Activated CD4-positive, alpha-beta T cell treated with anti-CD3 and anti-CD28 coated beads, Interleukin-2, amount 50 U/mL, for 16 hours (primary cell): ENCODE data around the gene TBC1D8.

Experiments
- DNase-seq: peaks from one replicate; pipeline ENCODE4 v3.0.0-alpha.2; 2020

TBC1D8 gene

DNA sequence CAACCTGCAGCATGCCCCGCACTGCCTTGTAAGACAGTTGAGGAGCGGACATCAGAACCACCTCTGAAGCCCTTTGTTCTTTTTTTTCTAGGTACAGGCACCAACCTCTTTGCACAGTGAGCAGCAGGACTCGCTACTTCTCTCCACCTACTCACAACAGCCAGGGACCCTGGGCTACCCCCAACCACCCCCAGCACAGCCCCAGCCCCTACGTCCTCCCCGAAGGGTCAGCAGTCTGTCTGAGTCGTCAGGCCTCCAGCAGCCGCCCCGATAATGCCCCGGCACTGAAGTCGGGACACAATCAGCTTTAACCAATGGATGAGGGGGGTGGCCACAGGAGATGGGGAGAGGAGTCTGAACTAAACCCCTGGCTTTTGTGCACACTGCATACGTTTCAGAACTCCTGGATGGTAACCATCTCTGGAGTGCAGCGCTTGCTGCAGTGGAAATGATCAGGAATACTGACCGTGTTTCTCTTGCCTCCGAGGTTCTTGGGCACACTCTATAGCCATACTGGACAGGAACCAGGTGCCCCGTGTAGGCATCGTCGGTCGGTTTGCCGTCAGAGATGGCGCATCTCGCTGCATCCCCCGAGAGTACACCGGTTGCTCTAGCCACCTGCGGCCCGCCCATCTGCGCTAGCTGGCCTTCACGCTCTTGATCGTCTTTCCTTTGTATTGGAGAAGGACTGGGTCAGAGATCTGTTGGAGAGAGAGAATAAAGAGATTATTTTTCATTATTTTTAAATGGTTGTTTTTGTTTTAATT lies 155.7 kb downstream of the TBC1D8 start:
- DNase-seq, result no peak

- DNase-seq, result no peak
Measured at GRCh38 chr2:100993294-100993693, 157.9 kb downstream of the TBC1D8 start.

DNA sequence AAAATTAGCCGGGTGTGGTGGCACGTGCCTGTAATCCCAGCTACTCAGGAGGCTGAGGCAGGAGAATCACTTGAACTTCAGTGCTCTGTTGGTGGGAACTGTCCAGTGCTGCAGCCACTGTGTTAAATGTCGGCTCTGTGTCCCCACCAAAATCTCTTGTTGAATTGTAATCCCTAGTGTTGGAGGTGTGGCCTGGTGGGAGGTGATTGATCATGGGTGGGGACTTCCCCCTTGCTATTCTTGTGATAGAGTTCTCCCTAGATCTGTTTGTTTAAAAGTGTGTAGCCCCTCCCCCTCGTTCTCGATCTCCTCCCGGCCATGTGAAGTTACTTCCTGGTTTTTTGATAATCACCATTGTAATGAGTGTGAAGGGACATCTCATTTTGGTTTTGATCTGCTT lies 158.9 kb downstream of the TBC1D8 start:
- DNase-seq, result no peak

GRCh38 chr2:100991404-100991773 lies 159.8 kb downstream of the TBC1D8 start:
- DNase-seq, result no peak

GRCh38 chr2:100990650-100991403 lies 160.4 kb downstream of the TBC1D8 start:
- no peak for DNase-seq

GRCh38 chr2:100990166-100990565 lies 161.0 kb downstream of the TBC1D8 start:
- DNase-seq, result no peak

- DNase-seq, result no peak
Measured at GRCh38 chr2:100989666-100990065, 161.5 kb downstream of the TBC1D8 start.

DNA sequence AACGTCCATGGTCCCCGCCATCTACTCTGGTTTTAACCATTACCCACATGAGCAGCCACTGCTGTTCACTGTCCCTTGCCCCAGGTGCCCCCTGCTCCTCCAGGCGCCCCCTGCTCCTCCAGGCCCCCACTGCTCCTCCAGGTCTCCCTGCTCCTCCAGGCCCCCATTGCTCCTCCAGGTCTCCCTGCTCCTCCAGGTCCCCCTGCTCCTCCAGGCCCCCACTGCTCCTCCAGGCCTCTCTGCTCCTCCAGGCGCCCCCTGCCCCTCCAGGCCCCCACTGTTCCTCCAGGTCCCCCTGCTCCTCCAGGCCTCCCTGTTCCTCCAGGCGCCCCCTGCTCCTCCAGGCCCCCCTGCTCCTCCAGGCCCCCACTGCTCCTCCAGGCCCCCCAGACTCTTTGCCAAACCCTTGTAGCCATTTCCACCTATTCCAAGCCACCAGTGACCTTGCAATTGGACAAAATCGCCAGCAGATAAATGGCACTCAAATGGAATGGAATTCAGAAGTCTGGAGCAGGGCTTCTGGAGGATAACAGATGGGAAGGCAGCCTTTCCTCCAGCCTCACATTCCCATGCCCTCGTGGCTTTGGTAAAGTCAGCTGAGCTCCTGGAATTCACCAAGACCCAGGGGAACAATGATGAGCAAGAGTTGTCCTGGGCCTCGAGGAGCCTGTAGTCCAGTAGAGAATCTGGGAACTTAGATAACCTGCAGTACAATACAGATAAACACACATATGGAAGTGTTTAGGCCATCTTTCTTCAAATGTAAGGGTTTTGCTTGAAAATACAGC lies 162.4 kb downstream of the TBC1D8 start:
- DNase-seq, result no peak

DNA sequence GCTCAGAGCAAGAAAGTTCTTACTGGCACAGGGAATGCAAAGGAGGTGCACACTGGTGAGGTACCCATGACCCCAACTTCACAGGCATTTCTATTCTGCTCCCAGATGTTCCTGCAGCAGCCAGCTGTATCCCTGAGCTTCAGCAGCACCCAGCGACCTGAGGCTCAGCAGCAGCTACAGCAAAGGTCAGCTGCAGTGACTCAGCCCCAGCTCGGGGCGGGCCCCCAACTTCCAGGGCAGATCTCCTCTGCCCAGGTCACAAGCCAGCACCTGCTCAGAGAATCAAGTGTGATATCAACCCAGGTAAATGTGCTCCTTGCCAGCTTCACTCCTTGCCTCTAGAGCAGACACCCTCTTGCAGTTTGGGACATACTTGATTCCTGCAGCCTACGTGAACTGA lies 163.2 kb downstream of the TBC1D8 start:
- DNase-seq, result no peak

DNA sequence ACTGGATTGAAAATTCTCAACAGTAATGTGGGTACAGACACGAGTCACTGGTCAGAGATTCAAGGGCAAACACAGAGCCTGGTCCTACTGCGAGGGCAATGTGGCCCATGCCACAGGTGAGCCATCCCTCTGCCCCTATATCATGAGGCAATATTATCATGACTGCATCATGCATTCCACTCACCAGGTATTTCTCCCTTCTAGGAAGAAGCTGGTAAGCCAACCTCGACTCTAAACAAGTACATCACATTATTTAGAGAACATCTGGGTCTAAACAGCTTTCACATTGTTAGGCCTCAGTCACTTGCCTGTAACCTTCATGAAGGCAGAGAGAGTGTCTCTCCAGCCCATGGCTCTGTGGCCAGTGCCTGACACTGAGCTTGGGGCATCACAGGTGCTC lies 163.6 kb downstream of the TBC1D8 start:
- DNase-seq, result no peak

- DNase-seq, result no peak
Measured at GRCh38 chr2:100986157-100986556, 165.0 kb downstream of the TBC1D8 start.

DNA sequence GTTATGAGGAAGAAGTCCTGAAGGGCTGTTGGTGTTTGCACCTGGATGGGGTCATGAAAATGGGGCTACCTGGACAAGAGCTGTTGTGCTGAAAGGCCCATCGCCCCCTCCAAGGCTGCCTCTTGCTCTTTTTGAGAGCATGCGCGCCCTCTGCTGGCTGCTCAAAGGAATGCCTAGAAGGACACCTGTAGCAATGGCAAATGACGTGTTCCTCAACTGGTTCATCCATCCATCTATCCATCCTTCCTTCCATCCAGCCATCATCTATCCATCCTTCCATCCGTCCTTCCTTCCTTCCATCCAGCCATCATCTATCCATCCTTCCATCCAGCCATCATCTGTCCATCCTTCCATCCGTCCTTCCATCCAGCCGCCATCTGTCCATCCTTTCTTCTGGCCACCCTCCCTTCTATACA lies 166.3 kb downstream of the TBC1D8 start:
- peak; percentile 70 for DNase-seq

DNA sequence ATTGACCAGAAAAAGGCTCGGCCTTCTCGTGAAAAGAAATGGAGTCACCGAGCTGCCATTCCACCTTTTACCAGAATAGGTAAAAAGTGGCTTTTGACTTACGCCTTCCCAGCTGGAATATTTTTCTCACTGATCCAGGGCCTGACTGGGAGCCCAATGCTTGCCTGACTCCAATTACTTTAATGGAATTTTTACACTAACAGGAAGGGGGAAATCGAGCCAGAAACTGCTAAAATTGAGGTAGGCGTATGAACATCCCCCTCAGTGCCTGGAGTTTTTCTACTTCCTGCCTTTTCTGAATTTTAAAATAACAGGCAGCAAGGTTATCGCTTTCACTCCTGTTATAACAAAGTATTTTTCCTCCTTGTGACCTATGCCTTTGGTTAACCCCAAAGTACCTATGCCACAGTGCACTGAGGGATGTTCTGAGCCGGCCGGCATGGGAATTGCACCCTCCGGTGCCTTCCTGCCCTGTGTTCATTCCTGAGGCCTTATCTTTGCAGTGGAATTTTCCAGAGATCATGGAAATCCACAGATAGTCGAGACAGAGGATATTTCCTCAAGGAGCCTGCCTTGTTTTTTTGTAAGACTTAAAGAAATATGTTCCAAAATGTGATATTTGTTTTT lies 167.4 kb downstream of the TBC1D8 start:
- no peak for DNase-seq

DNA sequence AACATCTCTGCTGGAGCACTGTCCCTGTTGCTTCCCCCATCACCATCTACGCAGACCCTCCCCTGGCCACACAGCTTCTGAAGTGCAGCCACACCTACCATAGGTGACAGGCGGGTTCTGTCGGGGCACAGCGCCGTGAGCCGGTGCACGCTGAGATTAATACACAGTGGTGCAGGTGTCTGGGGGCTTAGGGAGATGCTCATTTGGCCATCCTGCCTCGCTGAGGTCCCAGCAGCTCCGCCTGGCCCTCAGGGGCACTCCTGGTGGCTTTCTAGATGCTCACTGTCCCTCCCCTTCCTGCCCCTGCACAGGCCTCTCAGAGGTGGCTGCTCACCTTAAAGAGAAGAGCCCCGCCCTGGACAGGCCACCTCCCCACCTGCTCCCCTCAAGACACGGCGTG lies 168.0 kb downstream of the TBC1D8 start:
- no peak for DNase-seq

- no peak for DNase-seq
Measured at GRCh38 chr2:100982431-100982861, 168.7 kb downstream of the TBC1D8 start.

DNA sequence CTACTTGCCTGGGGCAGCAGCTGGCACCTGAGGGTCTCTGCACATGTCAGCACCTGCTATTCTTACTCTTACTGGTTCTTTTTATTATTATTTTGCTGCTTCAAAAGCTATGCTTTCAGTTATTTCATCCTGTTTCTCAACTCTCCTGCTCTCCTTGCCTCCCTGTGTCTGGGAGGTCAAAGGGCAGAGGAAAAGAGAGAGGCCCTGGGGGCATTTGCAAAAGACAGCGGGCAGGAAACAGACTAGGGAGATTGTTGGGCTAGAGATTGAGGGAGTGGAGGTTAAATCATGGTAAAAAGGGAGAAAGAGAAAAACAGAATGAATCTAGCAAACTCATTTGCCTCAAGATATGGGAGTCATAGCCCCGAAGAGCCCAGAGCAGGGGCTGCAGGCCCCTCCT lies 170.2 kb downstream of the TBC1D8 start:
- DNase-seq, result no peak

- DNase-seq, result no peak
Measured at GRCh38 chr2:100980046-100980445, 171.1 kb downstream of the TBC1D8 start.

DNA sequence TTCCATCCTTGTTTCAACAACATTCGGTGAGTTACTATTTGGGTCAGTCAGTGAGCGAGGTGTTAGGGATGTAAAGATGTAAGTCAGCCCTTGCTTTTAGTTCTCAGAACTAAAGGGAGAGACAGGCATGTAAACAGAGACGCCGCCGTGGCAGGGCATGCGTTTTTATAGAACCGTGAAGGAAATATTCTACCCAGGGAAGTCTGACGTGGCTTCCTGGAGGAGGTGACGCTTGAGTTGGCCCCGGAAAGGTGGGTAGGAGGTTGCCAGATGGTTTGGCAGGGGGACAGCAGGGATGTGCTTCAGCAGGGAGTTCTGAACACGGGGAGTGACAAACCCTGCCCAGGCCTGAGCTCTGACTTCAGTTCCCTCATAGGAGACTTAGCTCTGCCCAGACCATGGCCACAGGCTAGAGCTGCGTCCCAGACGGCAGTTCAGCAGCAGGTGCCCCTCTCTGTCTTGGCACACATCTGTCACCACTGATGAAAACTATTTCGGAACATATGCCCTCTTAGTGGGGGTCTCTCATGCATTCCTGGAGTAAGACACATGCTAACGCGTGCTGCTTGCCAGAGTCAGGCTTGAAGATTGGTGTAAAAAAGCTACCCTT lies 172.5 kb downstream of the TBC1D8 start:
- no peak for DNase-seq

- no peak for DNase-seq
Measured at GRCh38 chr2:100977511-100977910, 173.7 kb downstream of the TBC1D8 start.

GRCh38 chr2:100976645-100977391 lies 174.4 kb downstream of the TBC1D8 start:
- no peak for DNase-seq

DNA sequence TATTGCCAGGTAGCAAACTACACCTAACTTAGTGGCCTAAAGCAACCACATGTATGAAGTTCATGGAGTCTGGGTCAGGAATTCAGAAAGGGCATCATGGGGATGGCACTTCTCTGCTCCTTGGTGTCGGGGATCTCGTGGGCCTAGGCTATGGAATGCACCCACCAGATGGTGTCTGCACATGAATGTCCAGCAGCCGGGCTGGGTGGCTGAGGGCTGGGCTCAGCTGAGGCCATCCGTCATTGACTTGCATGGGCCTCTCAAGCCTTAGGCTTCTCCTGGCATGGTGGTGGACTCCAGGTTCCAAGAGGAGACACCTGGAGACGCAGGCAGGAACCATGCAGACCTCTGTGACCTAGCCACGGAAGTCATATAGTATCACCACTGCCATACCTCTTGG lies 175.1 kb downstream of the TBC1D8 start:
- no peak for DNase-seq

DNA sequence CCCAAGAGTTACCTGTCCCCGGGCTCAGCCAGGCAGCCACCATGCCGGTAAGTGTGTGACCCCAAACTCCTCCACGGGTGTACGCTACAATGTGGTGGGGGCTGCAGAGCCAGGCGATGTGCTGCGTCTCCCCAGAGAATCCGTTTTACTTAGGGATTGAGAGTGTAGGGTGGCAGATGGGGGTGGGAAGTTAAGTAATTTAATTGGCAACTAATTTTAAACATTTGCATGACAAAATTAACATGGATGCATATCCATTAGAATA lies 175.7 kb downstream of the TBC1D8 start:
- no peak for DNase-seq
